ENCODE results near the gene AMIGO1.

DNA sequence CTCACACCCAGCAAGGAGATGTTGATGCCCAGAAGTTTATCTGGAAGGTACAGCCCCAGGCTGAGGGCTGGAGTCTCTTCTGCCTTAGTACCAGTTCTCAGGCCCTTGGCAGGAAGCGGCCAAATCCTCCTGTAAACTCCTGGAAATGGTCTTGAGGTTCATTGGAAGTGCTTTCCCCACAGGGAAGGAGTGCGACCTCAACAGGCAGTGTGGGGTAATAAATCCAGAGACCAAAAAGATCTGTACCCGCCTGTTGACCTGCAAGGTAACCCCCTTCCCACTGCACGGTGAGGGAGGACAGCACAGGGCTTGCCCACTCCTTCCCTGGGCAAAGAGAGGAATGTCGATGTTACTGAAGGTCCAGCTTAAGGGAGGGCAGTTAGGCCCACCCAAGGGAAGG, 21.3 kb downstream of the AMIGO1 start:
- TF ChIP-seq CTCF (IDR thresholded peaks at IDR 0.05) (no peak), POLR2A (IDR thresholded peaks at IDR 0.05) (no peak)

All from adrenal gland (tissue), 5 donors.